Stomach (tissue), 9 donors: ENCODE data around the gene S100A3. TPM values are rescaled to one million over a fixed set of nuclear protein-coding genes. Genes with fewer than 3 reads are reported as not detected.

Experiments
- DNase-seq, 2 donors: peaks; one replicate each; pipeline versions ENCODE4 v3.0.0 to v3.0.0-alpha.2; 2013 to 2019
- H3K27ac ChIP-seq, 5 donors: fragments of 200-600 bp in 4 of 5; sonication (generic) in 4 of 5; one replicate each; pipeline ENCODE4 v1.5.1; 2013 to 2019; ENCODE audit warnings: mild to moderate bottlenecking in 1 of 5, moderate library complexity in 1 of 5
- H3K27me3 ChIP-seq, 3 donors: fragments of 200-600 bp; sonication (generic); one replicate each; pipeline ENCODE4 v1.5.1; 2017 to 2019; ENCODE audit warnings: mixed run types in 1 of 3
- H3K36me3 ChIP-seq, 4 donors: fragments of 200-600 bp; sonication (generic); 1 replicate in 3 of 4; 2 replicates in 1 of 4; pipeline ENCODE4 v1.5.1; 2016 to 2019
- H3K4me1 ChIP-seq, 4 donors: fragments of 200-600 bp; sonication (generic); one replicate each; pipeline ENCODE4 v1.5.1; 2016 to 2019
- H3K4me3 ChIP-seq, 4 donors: fragments of 200-600 bp; sonication (generic) in 3 of 4; one replicate each; pipeline ENCODE4 v1.5.1; 2016 to 2019; ENCODE audit warnings: mild to moderate bottlenecking in 1 of 4
- H3K9me3 ChIP-seq, 4 donors: fragments of 200-600 bp; sonication (generic); one replicate each; pipeline ENCODE4 v1.5.1; 2016 to 2019
- EP300 ChIP-seq: sonication (generic); formaldehyde crosslinking; IDR thresholded peaks from one replicate; pipeline ENCODE4 v1.6.1; 2017; ENCODE audit warnings: antibody characterized with exemption
- POLR2A ChIP-seq, 4 donors: fragments of 450-650 bp; IDR thresholded peaks; one replicate each; pipeline ENCODE4 v1.6.1; 2016; ENCODE audit warnings: antibody characterized with exemption in 4 of 4, control low read depth in 2 of 4, mild to moderate bottlenecking in 1 of 4, moderate library complexity in 1 of 4
- POLR2AphosphoS5 ChIP-seq, 3 donors: sonication (generic); formaldehyde crosslinking; IDR thresholded peaks; one replicate each; pipeline ENCODE4 v1.6.1; 2016; ENCODE audit warnings: antibody characterized with exemption in 3 of 3
- WGBS, 5 donors: extraction: QIAGEN DNeasy Blood & Tissue Kit in 3 of 5; methylation state at CpG; one replicate each; pipeline versions ENCODE4 v1.1.5 to v1.1.7; 2013 to 2018; 5-methylcytosine and 5-hydroxymethylcytosine counted together
- intact Hi-C: fragments of 100-400 bp; cut with DNase I; formaldehyde crosslinking; loops from one replicate; pipeline ENCODE4 v1.15.1; 2023; ENCODE audit warnings: low total_unique reads
- polyA plus RNA-seq, 3 donors: library from polyadenylated mRNA; stranded (reverse); fragments of 200-250 nt; gene quantifications; one replicate each; pipeline ENCODE4 v1.2.3, GENCODE V29; 2013
- total RNA-seq, 5 donors: library from RNA; depleted of rRNA; stranded (reverse); fragments of >200 nt; gene quantifications; one replicate each; pipeline versions ENCODE4 v1.1.0 to v1.2.3, GENCODE V29; 2014 to 2016
- TF ChIP-seq, protein P1 (sequence below), 7 experiments: fragments of 450-650 bp in 4 of 7; fragments of 200-600 bp in 3 of 7; sonication (generic) in 3 of 7; IDR thresholded peaks; one replicate each; pipeline ENCODE4 v1.5.1; 2016 to 2019; ENCODE audit warnings: antibody characterized with exemption in 7 of 7, control low read depth in 2 of 7, mild to moderate bottlenecking in 1 of 7
- donor health status: healthy with polysubstance abuse.
- donor health status: Bipolar disorder and iron deficiency.
- donor health status: healthy.

Gene S100A3
- total and polyA plus RNA-seq, 8 donors, result 2.6 to 15.0 (median 5.4) TPM; not detected in 5

DNA sequence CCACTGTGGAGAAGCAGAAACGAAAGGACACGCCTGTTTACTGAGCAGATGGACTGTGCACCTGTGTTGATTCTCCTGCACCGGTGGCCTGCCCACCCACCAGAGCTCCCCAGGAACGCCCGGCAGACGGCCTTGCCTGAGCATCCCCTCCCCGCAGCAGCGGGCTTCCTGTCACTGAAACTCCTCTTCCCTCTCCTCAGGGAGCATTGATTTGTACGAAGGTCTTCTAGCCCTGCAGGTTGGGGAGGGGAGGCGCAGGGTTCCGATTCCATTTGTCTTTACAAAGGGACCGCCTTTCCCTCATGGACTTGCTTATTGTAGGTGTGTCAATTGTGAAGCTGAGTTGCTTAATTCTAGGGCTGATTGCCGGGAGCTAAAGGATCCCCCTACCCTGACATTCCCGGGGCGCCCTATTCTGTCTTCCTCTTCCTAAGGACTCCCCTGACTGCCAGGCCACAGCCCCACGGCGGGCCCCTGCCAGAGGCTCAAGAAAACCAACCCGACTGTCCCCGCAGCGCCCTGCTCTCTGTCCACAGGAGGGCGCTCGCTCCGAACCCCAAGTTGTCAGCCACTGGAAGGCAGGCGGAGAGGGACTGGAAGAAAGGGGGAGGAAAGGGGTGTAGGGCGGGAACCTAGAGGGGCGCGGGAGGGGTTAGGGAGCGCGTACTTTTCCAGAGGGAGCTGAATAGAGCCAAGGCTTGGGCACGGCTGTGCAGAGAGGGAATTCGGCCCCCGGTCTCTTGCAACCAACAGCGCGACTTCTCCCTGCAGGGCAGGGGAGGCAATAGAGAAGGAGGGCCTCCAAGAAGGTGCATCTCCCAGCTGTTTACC, 16.1 kb downstream of the S100A3 start:
- WGBS, 5 donors, result 12 to 14% (median 13%) methylated on average over 34 of the region's 34 CpGs
- DNase-seq, result peak; percentile 88 to 96
- peak; percentile 31 to 49 (median 34) for TF ChIP-seq POLR2AphosphoS5 (IDR thresholded peaks at IDR 0.05)
- TF ChIP-seq EP300, result no peak
- TF ChIP-seq POLR2A (IDR thresholded peaks at IDR 0.05), result no peak
- TF ChIP-seq, protein P1, sequence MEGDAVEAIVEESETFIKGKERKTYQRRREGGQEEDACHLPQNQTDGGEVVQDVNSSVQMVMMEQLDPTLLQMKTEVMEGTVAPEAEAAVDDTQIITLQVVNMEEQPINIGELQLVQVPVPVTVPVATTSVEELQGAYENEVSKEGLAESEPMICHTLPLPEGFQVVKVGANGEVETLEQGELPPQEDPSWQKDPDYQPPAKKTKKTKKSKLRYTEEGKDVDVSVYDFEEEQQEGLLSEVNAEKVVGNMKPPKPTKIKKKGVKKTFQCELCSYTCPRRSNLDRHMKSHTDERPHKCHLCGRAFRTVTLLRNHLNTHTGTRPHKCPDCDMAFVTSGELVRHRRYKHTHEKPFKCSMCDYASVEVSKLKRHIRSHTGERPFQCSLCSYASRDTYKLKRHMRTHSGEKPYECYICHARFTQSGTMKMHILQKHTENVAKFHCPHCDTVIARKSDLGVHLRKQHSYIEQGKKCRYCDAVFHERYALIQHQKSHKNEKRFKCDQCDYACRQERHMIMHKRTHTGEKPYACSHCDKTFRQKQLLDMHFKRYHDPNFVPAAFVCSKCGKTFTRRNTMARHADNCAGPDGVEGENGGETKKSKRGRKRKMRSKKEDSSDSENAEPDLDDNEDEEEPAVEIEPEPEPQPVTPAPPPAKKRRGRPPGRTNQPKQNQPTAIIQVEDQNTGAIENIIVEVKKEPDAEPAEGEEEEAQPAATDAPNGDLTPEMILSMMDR (IDR thresholded peaks at IDR 0.05), result peak in 5 of 7 experiments; percentile 81 to 93 (median 85)
- H3K27me3 ChIP-seq, result no peaks in the 10 kb centered on the region
- H3K27ac ChIP-seq, result peak overlapping the region; percentile 91 to 99 (median 99)
- H3K4me3 ChIP-seq, result peak overlapping the region; percentile 55 to 78 (median 76)
- no peaks in the 10 kb centered on the region for H3K9me3 ChIP-seq
- H3K36me3 ChIP-seq, result peaks cover 0 to 9% (median 0%) of the 10 kb centered on the region in 4 donors
- intact Hi-C loops, result loop anchor here (5.0 kb wide), 1 partner anchor 34 kb away; the partner anchor contains the start of gene S100A2
- peaks cover 46 to 53% (median 50%) of the 10 kb centered on the region in 4 donors for H3K4me1 ChIP-seq

DNA sequence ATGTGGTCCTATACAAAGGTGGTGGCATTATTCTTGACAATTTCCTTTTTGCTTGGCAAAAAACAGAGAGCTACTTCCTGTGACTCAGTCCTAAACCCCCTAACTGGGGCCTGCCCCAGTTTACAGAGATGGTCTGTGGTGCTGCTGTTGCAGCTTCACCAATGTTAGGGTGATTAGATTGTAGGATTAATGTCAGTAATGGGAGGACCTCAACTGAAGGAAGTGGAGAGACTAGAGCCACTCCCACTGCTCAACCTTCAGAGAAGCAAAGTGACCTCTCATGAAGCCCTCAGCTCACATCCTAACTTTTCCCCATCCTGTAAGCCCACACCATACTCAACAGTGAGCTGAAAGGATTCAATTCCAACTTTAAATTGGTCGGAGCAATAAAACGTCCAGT, 16.9 kb downstream of the S100A3 start:
- DNase-seq, result no peak
- peak overlapping the region; percentile 9 to 99 (median 99) for H3K27ac ChIP-seq
- intact Hi-C loops, result loop anchor here (5.0 kb wide), 1 partner anchor 35 kb away; the partner anchor contains the start of gene S100A2

DNA sequence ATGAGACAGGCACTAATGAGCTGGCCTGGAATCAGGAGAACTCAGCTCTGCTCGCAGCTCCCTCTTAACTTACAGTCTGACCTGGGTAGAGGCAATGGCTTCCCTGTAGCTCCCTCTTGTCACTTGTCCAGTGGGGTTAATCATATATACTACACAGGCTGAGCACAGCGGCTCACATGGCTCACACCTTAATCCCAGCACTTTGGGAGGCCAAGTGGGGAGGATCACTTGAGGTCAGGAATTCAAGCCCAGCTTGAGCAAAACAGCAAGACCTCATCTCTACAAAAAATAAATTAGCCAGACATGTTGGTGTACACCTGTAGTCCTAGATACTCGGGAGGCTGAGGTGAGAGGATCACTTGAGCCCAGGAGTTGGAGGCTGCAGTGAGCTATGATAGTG, 17.4 kb downstream of the S100A3 start:
- intact Hi-C loops, result loop anchor here (5.0 kb wide), 1 partner anchor 36 kb away; the partner anchor contains the start of gene S100A2
- H3K36me3 ChIP-seq, result peaks cover 0 to 9% (median 0%) of the 10 kb centered on the region in 4 donors
- no peak overlapping the region for H3K4me3 ChIP-seq
- 79 to 94% (median 89%) methylated on average over 3 of the region's 3 CpGs for WGBS, 5 donors
- TF ChIP-seq, protein P1 (IDR thresholded peaks at IDR 0.05), result no peak
- TF ChIP-seq POLR2A (IDR thresholded peaks at IDR 0.05) (no peak), EP300 (no peak), POLR2AphosphoS5 (IDR thresholded peaks at IDR 0.05) (no peak)
- H3K27me3 ChIP-seq, result no peaks in the 10 kb centered on the region
- H3K9me3 ChIP-seq, result no peaks in the 10 kb centered on the region
- no peak for DNase-seq
- peaks cover 43 to 46% (median 44%) of the 10 kb centered on the region in 4 donors for H3K4me1 ChIP-seq
- peak overlapping the region in 4 of 5 donors; percentile 96 to 99 (median 99) for H3K27ac ChIP-seq

More for the DNA sequence above, 16.9 kb downstream of the S100A3 start:
- H3K9me3 ChIP-seq, result no peaks in the 10 kb centered on the region
- no peaks in the 10 kb centered on the region for H3K27me3 ChIP-seq
- peaks cover 46 to 51% (median 49%) of the 10 kb centered on the region in 4 donors for H3K4me1 ChIP-seq
- TF ChIP-seq, protein P1 (IDR thresholded peaks at IDR 0.05), result no peak
- no peak for TF ChIP-seq POLR2AphosphoS5 (IDR thresholded peaks at IDR 0.05)
- TF ChIP-seq EP300, result no peak
- TF ChIP-seq POLR2A (IDR thresholded peaks at IDR 0.05), result no peak
- WGBS, 5 donors, result 53 to 65% (median 54%) methylated on average over 2 of the region's 2 CpGs
- H3K4me3 ChIP-seq, result no peak overlapping the region
- peaks cover 0 to 9% (median 0%) of the 10 kb centered on the region in 4 donors for H3K36me3 ChIP-seq

DNA sequence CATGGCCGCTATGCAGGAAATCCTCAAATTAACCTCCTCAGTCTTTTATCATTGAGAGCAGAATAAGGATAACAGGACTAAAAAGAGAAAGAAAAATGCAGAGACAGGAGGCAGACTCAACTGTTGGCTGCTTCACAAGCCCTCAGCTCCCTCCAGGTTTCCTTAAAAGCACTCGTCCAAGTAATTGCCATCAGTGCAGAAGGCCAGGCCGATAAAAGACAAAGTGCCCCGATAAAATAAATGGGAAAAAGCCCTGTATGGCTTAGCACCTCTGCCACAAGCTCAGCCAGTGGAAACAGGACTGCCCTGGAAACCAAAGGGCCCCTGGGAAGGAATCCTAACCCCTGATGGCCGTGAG, 21.4 kb downstream of the S100A3 start:
- intact Hi-C loops, result no loop called here
- no peak for TF ChIP-seq POLR2AphosphoS5 (IDR thresholded peaks at IDR 0.05)
- TF ChIP-seq EP300, result no peak
- no peak for TF ChIP-seq POLR2A (IDR thresholded peaks at IDR 0.05)
- TF ChIP-seq, protein P1 (IDR thresholded peaks at IDR 0.05), result no peak
- 85 to 95% (median 92%) methylated on average over 5 of the region's 5 CpGs for WGBS, 5 donors
- no peak overlapping the region for H3K4me3 ChIP-seq
- no peaks in the 10 kb centered on the region for H3K27me3 ChIP-seq
- no peak overlapping the region for H3K27ac ChIP-seq
- H3K4me1 ChIP-seq, result peaks cover 12 to 17% (median 13%) of the 10 kb centered on the region in 4 donors
- no peaks in the 10 kb centered on the region for H3K36me3 ChIP-seq
- no peak for DNase-seq
- H3K9me3 ChIP-seq, result no peaks in the 10 kb centered on the region
